Hepatocyte (in vitro differentiated cells): ENCODE measurements around the gene TOLLIP. TPM values are rescaled to one million over a fixed set of nuclear protein-coding genes. Genes with fewer than 3 reads are reported as not detected.

Experiments
- DNase-seq: peaks from one replicate; pipeline ENCODE4 v3.0.0-alpha.2; 2016; ENCODE audit warnings: low spot score
- H2AFZ ChIP-seq: fragments of 200-600 bp; sonication (generic); 2 replicates; pipeline ENCODE4 v1.6.0; 2016; ENCODE audit warnings: antibody characterized with exemption, mild to moderate bottlenecking
- H3K27ac ChIP-seq: fragments of 200-600 bp; sonication (generic); 2 replicates; pipeline ENCODE4 v1.5.1; 2016; ENCODE audit warnings: mild to moderate bottlenecking
- H3K27me3 ChIP-seq: fragments of 200-600 bp; sonication (generic); 2 replicates; pipeline ENCODE4 v1.6.1; 2016
- H3K36me3 ChIP-seq: fragments of 200-600 bp; sonication (generic); replicated peaks from 2 replicates; pipeline ENCODE4 v1.5.1; 2016; ENCODE audit warnings: low read depth; ENCODE audit not compliant: insufficient read depth
- H3K4me1 ChIP-seq: fragments of 200-600 bp; sonication (generic); 2 replicates; pipeline ENCODE4 v1.5.1; 2016; ENCODE audit warnings: mild to moderate bottlenecking, moderate library complexity; ENCODE audit not compliant: insufficient read depth
- H3K4me2 ChIP-seq: fragments of 200-600 bp; sonication (generic); 2 replicates; pipeline ENCODE4 v1.6.0; 2016
- H3K4me3 ChIP-seq: fragments of 200-600 bp; sonication (generic); 2 replicates; pipeline ENCODE4 v1.5.1; 2016; ENCODE audit warnings: mild to moderate bottlenecking
- H3K79me2 ChIP-seq: fragments of 200-600 bp; sonication (generic); 2 replicates; pipeline ENCODE4 v1.6.0; 2017; ENCODE audit warnings: mild to moderate bottlenecking
- H3K9me2 ChIP-seq: fragments of 200-600 bp; sonication (generic); replicated peaks from 2 replicates; pipeline ENCODE4 v1.6.0; 2017; ENCODE audit warnings: mild to moderate bottlenecking; ENCODE audit not compliant: insufficient read depth
- H3K9me3 ChIP-seq: fragments of 200-600 bp; sonication (generic); 2 replicates; pipeline ENCODE4 v1.5.1; 2016; ENCODE audit warnings: low read depth, mild to moderate bottlenecking
- H4K20me1 ChIP-seq: fragments of 200-600 bp; sonication (generic); 2 replicates; pipeline ENCODE4 v1.6.0; 2016; ENCODE audit warnings: mild to moderate bottlenecking; ENCODE audit not compliant: insufficient read depth, poor library complexity, severe bottlenecking
- CTCF ChIP-seq: fragments of 200-600 bp; sonication (generic); IDR thresholded peaks from 2 replicates; pipeline ENCODE4 v1.5.1; 2016; ENCODE audit warnings: antibody characterized with exemption, mild to moderate bottlenecking; ENCODE audit not compliant: poor library complexity
- EZH2 ChIP-seq: fragments of 200-600 bp; sonication (generic); IDR thresholded peaks from 2 replicates; pipeline ENCODE4 v1.6.1; 2016; ENCODE audit warnings: antibody characterized with exemption, mild to moderate bottlenecking, borderline replicate concordance
- EZH2phosphoT487 ChIP-seq: fragments of 200-600 bp; sonication (generic); IDR thresholded peaks from one replicate; pipeline ENCODE4 v1.6.1; 2018; ENCODE audit warnings: antibody characterized with exemption, mild to moderate bottlenecking, low read depth, moderate library complexity; ENCODE audit not compliant: unreplicated experiment, severe bottlenecking
- WGBS: methylation state at CpG from one replicate; pipeline ENCODE4 v1.1.6; 2016; ENCODE audit warnings: low lambda C conversion rate; ENCODE audit errors: missing lambda C conversion rate; 5-methylcytosine and 5-hydroxymethylcytosine counted together
- polyA plus RNA-seq: library from polyadenylated mRNA; unstranded; fragments of >200 nt; fragmentation: Nextera tagmentation; extraction: Ambion mirVana; gene quantifications from 2 replicates; pipeline ENCODE4 v1.2.1, GENCODE V29; 2016
- total RNA-seq: library from RNA; depleted of rRNA; stranded (reverse); fragments of >200 nt; gene quantifications from 2 replicates; pipeline ENCODE4 v1.2.3, GENCODE V29; 2014

Gene TOLLIP
- total and polyA plus RNA-seq, 2 experiments from 2014 or later, result 33.3 to 80.9 TPM

- Histone ChIP-seq H3K4me1 (no peaks in the 10 kb centered on the region), H3K4me2 (no peak overlapping the region), H3K9me3 (no peaks in the 10 kb centered on the region), H3K9me2 (no peaks in the 10 kb centered on the region), H3K27me3 (no peaks in the 10 kb centered on the region), H3K4me3 (no peak overlapping the region), H2AFZ (no peak overlapping the region), H3K27ac (no peak overlapping the region), H3K36me3 (no peaks in the 10 kb centered on the region), H3K79me2 (peaks cover 20% of the 10 kb centered on the region), H4K20me1 (peaks cover 28% of the 10 kb centered on the region)
- DNase-seq, result no peak
- no peak for TF ChIP-seq EZH2
- TF ChIP-seq EZH2phosphoT487, result no peak
- TF ChIP-seq CTCF, result no peak
- 96% methylated on average over 30 of the region's 30 CpGs for WGBS
Observed at GRCh38 chr11:1288426-1289151, 20.8 kb downstream of the TOLLIP start.

DNA sequence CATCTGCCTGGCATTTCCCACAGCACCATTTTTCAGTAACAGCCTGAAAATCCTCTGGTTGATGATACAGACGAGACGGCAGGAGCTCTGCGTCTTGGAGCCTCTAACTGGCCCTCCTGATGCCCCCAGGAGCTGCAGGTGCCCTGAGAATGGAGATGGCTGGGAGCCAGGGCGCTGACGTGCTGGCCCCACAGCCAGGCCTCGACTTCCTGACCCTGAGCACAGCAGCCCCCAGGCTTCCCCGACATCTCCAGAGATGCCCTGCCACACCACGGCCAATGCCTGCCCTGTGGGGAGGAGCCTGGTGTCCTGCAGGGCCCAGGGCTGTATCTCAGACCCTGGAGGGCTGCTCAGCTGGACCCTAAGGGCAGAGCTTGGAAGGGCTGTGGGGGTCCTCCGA lies 21.5 kb downstream of the TOLLIP start:
- Histone ChIP-seq H3K9me3 (no peaks in the 10 kb centered on the region), H3K27me3 (no peaks in the 10 kb centered on the region), H3K9me2 (no peaks in the 10 kb centered on the region), H3K4me1 (no peaks in the 10 kb centered on the region), H3K4me2 (no peak overlapping the region), H3K36me3 (no peaks in the 10 kb centered on the region), H3K4me3 (no peak overlapping the region), H4K20me1 (peaks cover 24% of the 10 kb centered on the region), H2AFZ (no peak overlapping the region), H3K27ac (no peak overlapping the region), H3K79me2 (peaks cover 14% of the 10 kb centered on the region)
- 96% methylated on average over 9 of the region's 9 CpGs for WGBS
- TF ChIP-seq EZH2phosphoT487 (no peak), EZH2 (no peak), CTCF (no peak)
- no peak for DNase-seq

DNA sequence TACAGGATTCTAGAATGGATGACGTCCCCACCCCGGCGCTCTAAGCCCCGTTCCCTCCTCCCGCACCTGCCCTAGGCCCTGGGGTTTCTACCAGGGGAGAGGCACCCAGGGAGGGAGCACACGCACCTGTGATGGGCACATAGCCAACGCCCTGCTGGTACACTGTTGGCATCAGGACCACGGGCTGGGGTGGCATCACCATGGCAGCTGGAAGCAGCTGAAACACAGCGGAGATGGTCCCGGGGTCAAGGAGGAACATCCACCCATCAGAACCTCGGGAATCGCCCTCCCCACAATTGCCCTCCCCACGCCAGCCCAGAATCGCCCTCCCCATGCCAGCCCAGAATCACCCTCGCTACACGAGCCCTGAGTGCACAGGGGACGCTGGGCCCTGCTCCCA lies 23.6 kb downstream of the TOLLIP start:
- Histone ChIP-seq H3K9me2 (no peaks in the 10 kb centered on the region), H3K27me3 (no peaks in the 10 kb centered on the region), H3K27ac (no peak overlapping the region), H3K79me2 (peaks cover 3% of the 10 kb centered on the region), H2AFZ (no peak overlapping the region), H3K4me1 (no peaks in the 10 kb centered on the region), H3K9me3 (no peaks in the 10 kb centered on the region), H3K4me3 (no peak overlapping the region), H3K36me3 (no peaks in the 10 kb centered on the region), H4K20me1 (peaks cover 12% of the 10 kb centered on the region), H3K4me2 (no peak overlapping the region)
- WGBS, result 96% methylated on average over 16 of the region's 17 CpGs
- DNase-seq, result no peak
- TF ChIP-seq EZH2phosphoT487 (no peak), CTCF (no peak), EZH2 (no peak)

DNA sequence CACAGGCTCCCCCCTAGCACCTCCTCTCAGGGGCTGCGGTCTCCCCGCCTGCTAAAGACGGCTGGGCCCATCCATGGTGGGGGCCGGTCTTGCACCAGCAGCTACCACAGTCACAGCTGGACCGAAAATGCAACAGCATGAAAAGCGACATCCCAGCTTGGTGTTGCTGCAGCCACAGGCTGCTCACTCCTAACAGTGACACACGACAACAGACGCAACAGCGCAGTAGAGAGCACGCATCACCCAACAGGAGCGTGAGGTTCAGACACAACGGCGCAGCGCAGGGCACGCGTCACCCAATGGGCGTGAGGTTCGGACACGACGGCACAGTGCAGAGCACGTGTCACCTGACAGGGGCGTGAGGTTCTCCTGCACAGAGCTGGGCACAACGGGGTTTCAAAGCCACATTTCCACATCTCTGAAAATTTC lies 24.1 kb downstream of the TOLLIP start:
- H3K9me2 ChIP-seq, result no peaks in the 10 kb centered on the region
- no peak for TF ChIP-seq CTCF
- no peak for TF ChIP-seq EZH2phosphoT487
- TF ChIP-seq EZH2, result no peak
- no peaks in the 10 kb centered on the region for H3K27me3 ChIP-seq
- peaks cover 6% of the 10 kb centered on the region for H4K20me1 ChIP-seq
- H3K36me3 ChIP-seq, result no peaks in the 10 kb centered on the region
- no peak overlapping the region for H3K4me2 ChIP-seq
- no peaks in the 10 kb centered on the region for H3K9me3 ChIP-seq
- H2AFZ ChIP-seq, result no peak overlapping the region
- no peak for DNase-seq
- 97% methylated on average over 23 of the region's 23 CpGs for WGBS
- H3K4me3 ChIP-seq, result no peak overlapping the region
- peaks cover 3% of the 10 kb centered on the region for H3K79me2 ChIP-seq
- H3K4me1 ChIP-seq, result no peaks in the 10 kb centered on the region
- H3K27ac ChIP-seq, result no peak overlapping the region
